Lower leg skin (tissue), 3 donors: ENCODE data around the gene HOGA1.

Experiments used
- CTCF ChIP-seq, 3 donors: fragments of 450-650 bp; IDR thresholded peaks; one replicate each; pipeline ENCODE4 v1.5.1; 2016; ENCODE audit warnings: antibody characterized with exemption in 3 of 3, mild to moderate bottlenecking in 3 of 3, moderate library complexity in 2 of 3
- POLR2A ChIP-seq, 2 donors: fragments of 450-650 bp; IDR thresholded peaks; one replicate each; pipeline ENCODE4 v1.6.1; 2016 to 2017; ENCODE audit warnings: antibody characterized with exemption in 2 of 2, mild to moderate bottlenecking in 1 of 2, moderate library complexity in 1 of 2

- TF ChIP-seq CTCF (IDR thresholded peaks at IDR 0.05): no peak
- TF ChIP-seq POLR2A (IDR thresholded peaks at IDR 0.05): no peak
Measured at GRCh38 chr10:97548828-97549455, 35.2 kb upstream of the HOGA1 start.
